ENCODE data around the gene KIF5C.

Gene KIF5C

GRCh38 chr2:149047118-149047517, 172.1 kb downstream of the KIF5C start:
- TF ChIP-seq EZH2 (IDR thresholded peaks at IDR 0.05; ENCODE audit: borderline replicate concordance, low read depth, low read length, severe bottlenecking) (no peak), CTCF (IDR thresholded peaks at IDR 0.05; ENCODE audit: borderline replicate concordance, extremely low read depth, low read length, poor library complexity, severe bottlenecking) (no peak)
- ATAC-seq (ENCODE audit: insufficient read depth, low read depth) (no peak), DNase-seq (no peak)
- no peak overlapping the region for H3K4me3 ChIP-seq (ENCODE audit: low read depth in 1 of 2, low read length in 2 of 2)
- H3K27me3 ChIP-seq (ENCODE audit: insufficient read depth, low read length, poor library complexity), result no peaks in the 10 kb centered on the region
- H3K9me3 ChIP-seq (ENCODE audit: insufficient read depth, low read length, severe bottlenecking), result peaks cover 6% of the 10 kb centered on the region
- no peak overlapping the region for H3K4me2 ChIP-seq (ENCODE audit: insufficient read depth, low read length)
- H3K9ac ChIP-seq (ENCODE audit: low read depth, low read length), result no peak overlapping the region
- no peak overlapping the region for H2AFZ ChIP-seq (ENCODE audit: low read depth, low read length)
- no peak overlapping the region for H3K27ac ChIP-seq (ENCODE audit: low read length)
- H3K79me2 ChIP-seq (ENCODE audit: insufficient read depth, low read length), result no peaks in the 10 kb centered on the region
- H3K36me3 ChIP-seq (ENCODE audit: insufficient read depth, low read length), result no peaks in the 10 kb centered on the region
- no peaks in the 10 kb centered on the region for H3K4me1 ChIP-seq (ENCODE audit: insufficient read depth, low read length)
- no peaks in the 10 kb centered on the region for H4K20me1 ChIP-seq (ENCODE audit: insufficient read depth, low read length)

- DNase-seq, result no peak
- H3K4me3 ChIP-seq (ENCODE audit: low read depth in 1 of 2, low read length in 2 of 2), result no peak overlapping the region
- H2AFZ ChIP-seq (ENCODE audit: low read depth, low read length), result no peak overlapping the region
- H3K36me3 ChIP-seq (ENCODE audit: insufficient read depth, low read length), result no peaks in the 10 kb centered on the region
- no peaks in the 10 kb centered on the region for H3K27me3 ChIP-seq (ENCODE audit: insufficient read depth, low read length, poor library complexity)
- no peaks in the 10 kb centered on the region for H4K20me1 ChIP-seq (ENCODE audit: insufficient read depth, low read length)
- no peak for ATAC-seq (ENCODE audit: insufficient read depth, low read depth)
- no peak overlapping the region for H3K4me2 ChIP-seq (ENCODE audit: insufficient read depth, low read length)
- H3K9me3 ChIP-seq (ENCODE audit: insufficient read depth, low read length, severe bottlenecking), result peaks cover 6% of the 10 kb centered on the region
- TF ChIP-seq EZH2 (IDR thresholded peaks at IDR 0.05; ENCODE audit: borderline replicate concordance, low read depth, low read length, severe bottlenecking), result no peak
- TF ChIP-seq CTCF (IDR thresholded peaks at IDR 0.05; ENCODE audit: borderline replicate concordance, extremely low read depth, low read length, poor library complexity, severe bottlenecking), result no peak
- no peaks in the 10 kb centered on the region for H3K79me2 ChIP-seq (ENCODE audit: insufficient read depth, low read length)
- no peak overlapping the region for H3K9ac ChIP-seq (ENCODE audit: low read depth, low read length)
- H3K27ac ChIP-seq (ENCODE audit: low read length), result no peak overlapping the region
- H3K4me1 ChIP-seq (ENCODE audit: insufficient read depth, low read length), result no peaks in the 10 kb centered on the region
These were observed 174.1 kb downstream of the KIF5C start for GRCh38 chr2:149049142-149049541.

- no peak for DNase-seq
- no peak for ATAC-seq (ENCODE audit: insufficient read depth, low read depth)
- TF ChIP-seq CTCF (IDR thresholded peaks at IDR 0.05; ENCODE audit: borderline replicate concordance, extremely low read depth, low read length, poor library complexity, severe bottlenecking) (no peak), EZH2 (IDR thresholded peaks at IDR 0.05; ENCODE audit: borderline replicate concordance, low read depth, low read length, severe bottlenecking) (no peak)
These were observed 175.2 kb downstream of the KIF5C start for GRCh38 chr2:149050188-149050587.

GRCh38 chr2:149055751-149056150, 180.7 kb downstream of the KIF5C start:
- no peaks in the 10 kb centered on the region for H3K79me2 ChIP-seq (ENCODE audit: insufficient read depth, low read length)
- H3K36me3 ChIP-seq (ENCODE audit: insufficient read depth, low read length), result no peaks in the 10 kb centered on the region
- H3K27ac ChIP-seq (ENCODE audit: low read length), result no peak overlapping the region
- no peak overlapping the region for H3K4me2 ChIP-seq (ENCODE audit: insufficient read depth, low read length)
- no peak overlapping the region for H2AFZ ChIP-seq (ENCODE audit: low read depth, low read length)
- H3K4me3 ChIP-seq (ENCODE audit: low read depth in 1 of 2, low read length in 2 of 2), result no peak overlapping the region
- H3K9me3 ChIP-seq (ENCODE audit: insufficient read depth, low read length, severe bottlenecking), result no peaks in the 10 kb centered on the region
- DNase-seq, result no peak
- no peaks in the 10 kb centered on the region for H4K20me1 ChIP-seq (ENCODE audit: insufficient read depth, low read length)
- no peak overlapping the region for H3K9ac ChIP-seq (ENCODE audit: low read depth, low read length)
- TF ChIP-seq CTCF (IDR thresholded peaks at IDR 0.05; ENCODE audit: borderline replicate concordance, extremely low read depth, low read length, poor library complexity, severe bottlenecking), result no peak
- TF ChIP-seq EZH2 (IDR thresholded peaks at IDR 0.05; ENCODE audit: borderline replicate concordance, low read depth, low read length, severe bottlenecking), result no peak
- H3K4me1 ChIP-seq (ENCODE audit: insufficient read depth, low read length), result no peaks in the 10 kb centered on the region
- H3K27me3 ChIP-seq (ENCODE audit: insufficient read depth, low read length, poor library complexity), result no peaks in the 10 kb centered on the region
- no peak for ATAC-seq (ENCODE audit: insufficient read depth, low read depth)

More at GRCh38 chr2:149050188-149050587, 175.2 kb downstream of the KIF5C start:
- H2AFZ ChIP-seq (ENCODE audit: low read depth, low read length), result no peak overlapping the region
- no peak overlapping the region for H3K9ac ChIP-seq (ENCODE audit: low read depth, low read length)
- H3K36me3 ChIP-seq (ENCODE audit: insufficient read depth, low read length), result no peaks in the 10 kb centered on the region
- no peak overlapping the region for H3K4me3 ChIP-seq (ENCODE audit: low read depth in 1 of 2, low read length in 2 of 2)
- no peak overlapping the region for H3K27ac ChIP-seq (ENCODE audit: low read length)
- no peaks in the 10 kb centered on the region for H3K79me2 ChIP-seq (ENCODE audit: insufficient read depth, low read length)
- H3K27me3 ChIP-seq (ENCODE audit: insufficient read depth, low read length, poor library complexity), result no peaks in the 10 kb centered on the region
- no peak overlapping the region for H3K4me2 ChIP-seq (ENCODE audit: insufficient read depth, low read length)
- no peaks in the 10 kb centered on the region for H3K4me1 ChIP-seq (ENCODE audit: insufficient read depth, low read length)
- peaks cover 6% of the 10 kb centered on the region for H3K9me3 ChIP-seq (ENCODE audit: insufficient read depth, low read length, severe bottlenecking)
- H4K20me1 ChIP-seq (ENCODE audit: insufficient read depth, low read length), result no peaks in the 10 kb centered on the region
